Lung (tissue), 12 donors: Measurements from ENCODE around the gene GPR146. TPM values are rescaled to one million over a fixed set of nuclear protein-coding genes. Genes with fewer than 3 reads are reported as not detected.

Source experiments
- ATAC-seq: fragments of 200-7000 bp; cut with Tn5 transposase; one replicate; pipeline ENCODE4 v1.9.1; 2020; ENCODE audit warnings: moderate number of reproducible peaks; ENCODE audit not compliant: insufficient read depth, low FRiP score
- DNase-seq, 3 donors: peaks; one replicate each; pipeline ENCODE4 v3.0.0-alpha.2; 2013 to 2017
- H3K27ac ChIP-seq, 2 donors: one replicate each; pipeline ENCODE4 v1.5.1; 2013; ENCODE audit warnings: mild to moderate bottlenecking in 2 of 2, moderate library complexity in 2 of 2, control low read depth in 1 of 2, inconsistent platforms in 1 of 2, low read depth in 1 of 2, low read length in 1 of 2
- H3K27me3 ChIP-seq, 3 donors: one replicate each; pipeline ENCODE4 v1.5.1; 2013; ENCODE audit warnings: low read length in 2 of 3; ENCODE audit not compliant: control insufficient read depth in 3 of 3, insufficient read depth in 3 of 3
- H3K36me3 ChIP-seq, 4 donors: one replicate each; pipeline ENCODE4 v1.5.1; 2013; ENCODE audit warnings: low read length in 4 of 4, mild to moderate bottlenecking in 1 of 4, moderate library complexity in 1 of 4; ENCODE audit not compliant: control insufficient read depth in 4 of 4, insufficient read depth in 4 of 4
- H3K4me1 ChIP-seq, 5 donors: one replicate each; pipeline ENCODE4 v1.5.1; 2013; ENCODE audit warnings: low read length in 5 of 5, mild to moderate bottlenecking in 2 of 5, moderate library complexity in 1 of 5; ENCODE audit not compliant: control insufficient read depth in 5 of 5, insufficient read depth in 5 of 5
- H3K4me3 ChIP-seq: one replicate; pipeline ENCODE4 v1.5.1; 2013; ENCODE audit warnings: mild to moderate bottlenecking, control low read depth, moderate library complexity
- H3K9ac ChIP-seq, 2 donors: one replicate each; pipeline ENCODE4 v1.5.1; 2013; ENCODE audit warnings: low read length in 2 of 2, control low read depth in 1 of 2; ENCODE audit not compliant: insufficient read depth in 1 of 2
- H3K9me3 ChIP-seq, 4 donors: one replicate each; pipeline ENCODE4 v1.5.1; 2013; ENCODE audit warnings: low read length in 3 of 4, mild to moderate bottlenecking in 1 of 4, moderate library complexity in 1 of 4; ENCODE audit not compliant: control insufficient read depth in 4 of 4, insufficient read depth in 3 of 4
- CTCF ChIP-seq: IDR thresholded peaks from 2 replicates; pipeline ENCODE4 v1.5.1; 2012; ENCODE audit warnings: mild to moderate bottlenecking; ENCODE audit errors: control extremely low read depth, extremely low read depth
- WGBS, 2 donors: extraction: QIAGEN DNeasy Blood & Tissue Kit; methylation state at CpG; one replicate each; pipeline ENCODE4 v1.1.7; 2013; 5-methylcytosine and 5-hydroxymethylcytosine counted together
- polyA plus RNA-seq, 2 donors: library from polyadenylated mRNA; stranded (reverse); fragments of 200-250 nt; gene quantifications; one replicate each; pipeline ENCODE4 v1.2.1, GENCODE V29; 2013
- total RNA-seq, 2 donors: library from RNA; depleted of rRNA in 1 of 2; stranded (reverse); fragments of >200 nt in 1 of 2; gene quantifications; one replicate each; pipeline ENCODE4 v1.2.1, GENCODE V29; 2014 to 2021
- donor health status: control.
- donor health status: control.
- donor health status: Bipolar disorder and iron deficiency.
- donor health status: healthy.
- donor health status: DM: yes; HTN: yes; CAD: no.

GPR146 gene
- total and polyA plus RNA-seq, 4 donors, result 13.7 to 27.1 (median 14.0) TPM

- Histone ChIP-seq H3K9me3 (no peaks in the 10 kb centered on the region), H3K36me3 (peaks cover 0 to under 1% (median 0%) of the 10 kb centered on the region in 4 donors), H3K27ac (no peak overlapping the region), H3K4me3 (no peak overlapping the region), H3K27me3 (no peaks in the 10 kb centered on the region), H3K4me1 (peaks cover 0 to 25% (median 8%) of the 10 kb centered on the region in 5 donors), H3K9ac (no peak overlapping the region)
- no peak for TF ChIP-seq CTCF
- no peak for ATAC-seq
- no peak for DNase-seq
- WGBS, 2 donors, result 95% methylated on average over 21 of the region's 21 CpGs
These were observed 19.0 kb downstream of the GPR146 start for GRCh38 chr7:1063361-1063760.

DNA sequence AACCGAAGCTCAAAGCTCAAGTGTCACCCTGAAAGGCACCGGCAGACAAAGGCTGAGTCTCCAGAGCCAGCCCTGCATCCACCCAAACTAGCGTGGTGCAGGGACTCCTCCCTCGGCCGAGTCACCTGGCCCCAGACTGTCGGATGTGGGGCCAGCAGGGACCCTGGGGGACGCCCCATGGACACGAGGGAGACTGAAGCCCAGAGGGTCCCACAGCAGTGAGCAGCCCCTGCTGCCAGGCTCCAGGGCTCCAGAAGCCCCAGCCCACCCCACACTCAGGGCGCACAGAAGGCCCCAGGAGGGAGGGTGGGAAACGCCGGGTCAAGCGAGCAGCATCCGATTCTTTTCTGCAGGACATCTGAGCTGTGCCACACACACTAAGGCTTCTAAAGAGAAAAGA lies 20.2 kb downstream of the GPR146 start:
- H3K9ac ChIP-seq, result no peak overlapping the region
- no peak for TF ChIP-seq CTCF
- ATAC-seq, result no peak
- peaks cover 0 to 19% (median 8%) of the 10 kb centered on the region in 5 donors for H3K4me1 ChIP-seq
- no peaks in the 10 kb centered on the region for H3K36me3 ChIP-seq
- no peak for DNase-seq
- H3K27me3 ChIP-seq, result no peaks in the 10 kb centered on the region
- no peak overlapping the region for H3K27ac ChIP-seq
- H3K4me3 ChIP-seq, result no peak overlapping the region
- no peaks in the 10 kb centered on the region for H3K9me3 ChIP-seq
- 89 to 91% methylated on average over 13 of the region's 13 CpGs for WGBS, 2 donors

- H3K27ac ChIP-seq, result no peak overlapping the region
- ATAC-seq, result no peak
- no peak for DNase-seq
These were observed 20.9 kb downstream of the GPR146 start for GRCh38 chr7:1065263-1065584.

More at GRCh38 chr7:1065263-1065584, 20.9 kb downstream of the GPR146 start:
- WGBS, 2 donors, result 69 to 75% methylated on average over 12 of the region's 12 CpGs
- Histone ChIP-seq H3K36me3 (no peaks in the 10 kb centered on the region), H3K9me3 (no peaks in the 10 kb centered on the region), H3K9ac (no peak overlapping the region), H3K27me3 (no peaks in the 10 kb centered on the region), H3K4me1 (peaks cover 0 to 16% (median 5%) of the 10 kb centered on the region in 5 donors), H3K4me3 (no peak overlapping the region)
- no peak for TF ChIP-seq CTCF
